HG03432 (cell line): ENCODE measurements around the gene IGSF21.
"Not testable (repeated sequence)": the region's sequence is repeated elsewhere in the genome, so short reads cannot be mapped to it uniquely, and the experiment has no call there.

ENCODE experiments used
- ATAC-seq: cut with Tn5 transposase; IDR thresholded peaks from one replicate; pipeline ENCODE4 v1.9.1; 2021; ENCODE audit warnings: mild to moderate bottlenecking, moderate library complexity; ENCODE audit not compliant: unreplicated experiment

IGSF21 gene

DNA sequence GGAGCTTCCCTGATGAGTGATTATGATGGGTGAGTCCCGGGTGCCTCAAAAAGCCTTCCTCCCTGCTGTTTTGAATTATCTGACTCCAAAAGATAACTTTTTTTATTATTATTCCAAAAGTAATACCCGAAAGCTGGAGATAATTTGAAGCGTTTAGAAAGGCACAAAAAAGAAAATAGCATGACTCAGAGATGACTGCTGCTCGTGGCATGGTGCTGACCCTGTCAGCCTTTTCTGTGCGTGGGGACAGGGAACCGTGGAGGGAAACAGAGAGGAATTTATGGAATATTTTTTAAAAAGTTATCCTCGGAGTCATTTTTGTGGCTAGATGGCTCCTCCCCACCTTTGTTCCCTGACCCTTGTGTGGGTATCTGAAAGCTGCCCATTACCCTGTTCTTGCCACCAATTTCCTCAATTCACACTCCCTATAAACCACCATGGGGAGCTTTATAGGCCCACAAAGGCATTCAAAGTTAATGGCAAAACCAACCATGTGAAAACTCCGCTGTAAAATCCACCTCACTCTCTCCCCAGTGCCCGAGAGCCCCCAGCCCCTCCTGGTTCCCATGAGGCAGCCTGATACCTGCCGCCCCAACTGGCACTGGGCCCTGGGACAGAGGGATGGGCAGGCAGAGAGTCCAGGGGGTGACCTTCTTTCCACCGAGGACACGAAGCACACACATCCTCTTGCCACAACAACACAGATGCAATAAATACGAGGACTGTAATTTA is 37.5 kb downstream of the IGSF21 start:
- ATAC-seq = no peak

DNA sequence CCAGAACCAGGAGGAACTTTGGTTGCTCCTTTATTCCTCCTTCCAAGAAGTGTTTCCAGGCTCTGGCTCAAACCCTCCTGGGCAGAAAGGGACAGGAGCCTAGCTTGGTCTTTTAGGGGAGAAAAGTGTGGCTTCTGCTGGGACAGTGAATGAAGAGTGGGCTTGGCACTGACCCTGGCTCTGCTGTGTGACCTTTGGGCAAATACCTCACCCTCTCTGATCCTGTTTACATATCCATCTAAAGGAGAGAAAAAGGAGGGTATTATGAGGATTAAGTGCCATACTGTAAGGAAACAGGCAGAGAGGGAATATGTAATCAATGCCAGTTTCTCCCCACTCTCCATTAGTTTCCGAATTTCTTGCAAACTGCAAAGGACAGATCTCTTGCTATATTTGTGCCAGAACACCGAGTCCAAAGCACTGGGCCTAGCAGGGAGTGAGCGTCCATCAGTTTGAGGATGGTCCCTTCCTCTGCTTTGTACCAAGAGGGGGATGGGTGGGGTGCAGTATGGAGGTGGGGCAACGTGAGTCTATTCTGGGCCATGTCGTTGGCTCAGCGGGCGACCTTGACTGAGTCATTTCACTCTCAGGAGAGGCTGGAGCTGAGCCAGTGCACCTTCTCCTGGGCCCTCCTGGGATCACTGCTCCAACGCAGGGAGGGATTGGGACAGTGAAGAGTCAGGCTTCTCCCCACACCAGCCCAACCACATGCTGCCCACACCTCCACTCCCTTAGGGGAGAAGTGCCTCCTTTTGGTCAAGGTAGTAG is 38.4 kb downstream of the IGSF21 start:
- ATAC-seq = no peak

DNA sequence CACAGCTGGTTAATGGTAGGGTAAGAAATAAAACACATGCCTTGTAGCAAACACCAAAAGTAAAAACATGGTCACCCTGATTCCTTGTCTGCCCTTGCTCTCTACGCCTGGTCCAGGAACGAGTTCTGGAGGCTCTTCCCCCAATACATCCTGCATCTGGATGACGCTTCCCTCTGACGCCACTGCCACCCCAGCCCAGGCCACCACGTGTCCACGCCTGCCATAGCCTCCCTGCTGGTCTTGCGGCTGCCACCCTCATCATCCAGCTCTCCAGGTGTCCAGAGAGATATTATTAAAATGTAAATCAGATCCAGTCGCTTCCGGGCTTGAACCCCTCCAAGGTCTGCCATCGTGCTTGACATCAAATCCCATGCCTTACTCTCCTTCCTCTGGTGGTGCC is 39.3 kb downstream of the IGSF21 start:
- no peak for ATAC-seq

DNA sequence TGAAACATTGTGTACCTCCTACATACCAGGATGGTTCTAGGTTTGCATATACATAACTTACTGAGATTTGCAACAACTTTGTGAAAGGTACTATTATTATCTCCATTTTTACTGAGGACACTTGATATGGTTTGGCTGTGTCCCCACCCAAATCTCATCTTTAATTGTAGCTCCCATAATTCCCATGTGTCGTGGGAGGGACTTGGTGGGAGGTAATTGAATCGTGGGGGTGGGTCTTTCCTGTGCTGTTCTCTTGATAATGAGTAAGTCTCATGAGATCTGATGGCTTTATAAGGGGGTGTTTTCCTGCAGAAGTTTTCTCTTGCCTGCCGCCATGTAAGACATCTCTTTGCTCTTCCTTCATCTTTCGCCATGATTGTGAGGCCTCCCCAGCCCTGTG is 40.1 kb downstream of the IGSF21 start:
- ATAC-seq = no peak

DNA sequence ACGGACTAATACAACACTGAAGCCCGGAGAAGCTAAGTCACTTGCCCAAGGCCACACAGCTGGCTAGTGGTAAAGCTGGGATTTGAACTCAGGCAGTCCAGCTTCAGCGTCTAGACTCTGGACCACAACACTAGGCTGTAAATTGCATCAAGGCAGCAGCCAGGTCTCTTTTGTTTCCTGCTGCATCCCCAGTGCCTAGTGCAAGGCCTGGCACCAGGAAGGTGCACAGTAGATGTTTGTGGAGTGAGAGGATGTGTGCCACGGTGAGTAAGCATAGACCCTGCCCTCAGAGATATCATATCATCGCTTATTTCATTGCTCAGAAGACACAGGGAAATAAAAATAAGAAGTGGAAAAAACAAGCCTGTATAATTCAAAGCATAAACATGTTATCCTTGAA is 40.9 kb downstream of the IGSF21 start:
- ATAC-seq = no peak

DNA sequence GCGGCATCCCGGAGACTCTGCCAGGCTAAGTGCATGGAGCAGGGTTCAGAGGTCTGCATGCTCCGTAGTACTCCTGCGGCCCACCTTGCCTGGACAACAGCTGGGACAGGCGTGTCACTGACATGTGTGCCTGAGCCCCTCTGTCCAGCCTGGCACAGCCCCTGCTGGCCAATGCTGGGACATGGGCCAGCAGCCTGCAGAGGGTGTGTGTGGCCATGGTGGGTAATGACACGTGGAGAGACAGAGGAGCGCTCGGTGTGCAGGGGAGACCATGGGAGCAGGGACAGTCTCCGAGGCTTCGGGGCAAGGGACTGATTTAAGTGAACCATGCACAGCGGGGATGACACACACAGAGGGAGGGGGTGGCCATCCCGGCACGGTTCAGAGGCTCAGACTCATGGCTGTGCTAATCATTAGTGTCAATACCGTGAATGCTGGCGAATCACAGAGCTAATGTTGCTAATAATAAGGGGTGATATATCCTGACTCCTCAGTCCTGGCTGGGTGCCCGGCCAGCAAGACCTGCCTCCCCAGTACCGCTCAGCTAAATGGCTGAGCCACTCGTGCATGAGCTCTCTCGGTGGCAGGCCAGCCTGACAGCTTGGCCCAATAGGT is 41.5 kb downstream of the IGSF21 start:
- no peak for ATAC-seq

DNA sequence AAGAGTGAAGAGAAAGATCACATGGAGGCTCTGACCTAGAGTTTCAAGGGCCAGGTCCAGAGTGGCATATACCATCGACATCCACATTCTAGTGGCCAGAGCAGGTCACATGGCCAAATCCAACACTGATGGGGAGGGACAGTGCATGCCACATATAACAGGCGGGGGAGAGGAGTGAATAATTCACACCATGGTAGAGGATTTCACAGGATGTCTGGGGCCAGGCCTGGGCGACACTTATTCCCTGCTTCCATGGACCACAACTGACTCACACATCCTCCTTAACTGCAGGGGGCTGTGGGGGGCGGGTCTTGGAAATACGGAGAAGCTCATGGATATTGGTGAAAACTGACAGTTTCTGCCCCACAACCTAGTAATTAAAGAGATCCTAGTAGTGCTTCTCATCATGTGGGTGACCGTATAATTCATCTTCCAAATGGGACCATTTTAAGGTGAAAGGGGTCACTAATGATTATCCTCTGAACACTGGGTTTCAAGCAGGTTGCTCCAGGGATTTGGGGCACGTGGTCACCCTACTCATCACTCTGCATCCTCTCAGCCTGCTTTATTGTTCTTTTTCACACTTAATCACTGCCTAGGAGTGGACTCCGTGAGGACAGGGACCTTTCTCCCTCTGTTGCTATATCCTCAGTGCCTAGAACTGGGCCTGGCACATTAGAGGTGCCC is 44.0 kb downstream of the IGSF21 start:
- ATAC-seq = no peak

DNA sequence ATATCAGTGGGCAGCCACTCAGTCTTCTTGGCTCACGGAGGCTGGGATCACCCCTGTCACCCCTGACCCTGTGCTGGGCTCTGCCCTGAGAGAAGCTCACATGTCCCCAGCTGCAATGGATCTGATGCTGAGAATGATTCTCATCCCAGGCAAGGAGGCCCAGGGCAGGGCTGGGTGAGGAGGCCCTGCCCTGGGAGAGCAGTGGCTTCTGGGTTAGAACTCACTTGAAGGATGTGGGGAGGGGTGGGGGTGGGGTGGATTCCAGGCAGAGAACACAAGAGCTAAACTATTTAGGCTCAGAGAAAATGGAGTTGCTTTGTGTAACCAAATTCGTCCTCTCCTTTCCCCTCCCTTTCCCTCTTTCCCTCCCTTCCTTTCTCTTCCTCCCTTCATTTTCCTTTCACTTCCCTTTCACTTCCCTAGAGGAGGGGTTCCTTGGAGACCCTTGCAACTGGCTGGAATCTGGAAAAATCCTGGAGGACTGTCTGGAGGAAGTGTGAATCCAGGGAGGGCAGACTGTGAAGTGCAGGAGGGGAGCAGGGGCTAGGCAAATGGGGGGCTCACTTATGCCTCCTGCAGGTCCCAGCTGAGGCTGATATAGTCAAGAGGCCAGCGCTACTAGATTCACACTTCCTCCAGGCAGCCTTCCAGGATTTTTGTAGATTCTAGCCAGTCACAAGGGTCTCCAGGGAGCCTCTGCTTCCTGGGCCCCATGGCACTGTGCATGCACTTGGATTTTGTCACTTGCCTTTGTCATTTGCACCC is 47.0 kb downstream of the IGSF21 start:
- ATAC-seq = no peak

DNA sequence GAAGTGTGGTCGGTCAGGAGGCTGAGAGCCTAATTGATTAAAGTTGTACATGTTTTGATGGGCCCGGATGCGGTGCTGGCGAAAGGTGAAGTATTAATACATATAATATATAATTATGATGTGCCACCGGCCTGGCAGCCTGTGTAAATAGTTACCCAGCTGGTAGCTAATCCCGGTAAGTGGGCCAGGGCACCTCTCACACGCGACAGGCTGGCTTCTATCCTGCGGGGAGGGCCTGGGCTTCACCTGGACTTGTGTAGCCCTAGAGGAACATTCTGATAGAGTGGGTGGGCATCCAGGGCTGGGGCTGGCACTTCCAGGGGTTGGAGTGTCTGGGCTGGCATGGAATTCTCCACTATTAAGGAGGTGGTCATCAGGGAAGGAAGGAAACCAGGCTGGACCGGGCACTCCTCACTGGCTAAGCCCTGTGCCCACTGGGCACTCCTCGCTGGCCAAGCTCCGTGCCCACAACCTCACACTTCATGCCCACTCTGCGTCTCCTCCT is 48.3 kb downstream of the IGSF21 start:
- ATAC-seq = no peak

DNA sequence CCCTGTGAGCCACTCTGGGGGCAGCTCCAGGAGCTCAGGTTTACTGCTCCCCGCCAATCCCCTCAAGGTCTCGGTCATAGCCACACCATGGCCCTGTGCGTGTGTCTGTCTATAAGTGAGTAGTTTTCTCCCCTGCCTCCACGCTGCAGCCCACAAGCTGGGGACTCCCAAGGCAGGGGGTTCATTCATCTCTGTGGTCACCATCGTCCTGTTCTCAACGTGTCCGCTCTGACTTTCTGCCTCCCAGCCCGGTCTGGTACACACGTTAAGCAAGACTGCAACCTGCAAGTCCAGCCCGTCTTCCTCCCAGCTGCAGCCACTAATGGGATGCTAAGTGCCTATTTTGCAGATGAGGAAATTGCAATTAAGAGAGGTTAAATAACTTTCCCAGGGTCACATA is 49.8 kb downstream of the IGSF21 start:
- no peak for ATAC-seq

DNA sequence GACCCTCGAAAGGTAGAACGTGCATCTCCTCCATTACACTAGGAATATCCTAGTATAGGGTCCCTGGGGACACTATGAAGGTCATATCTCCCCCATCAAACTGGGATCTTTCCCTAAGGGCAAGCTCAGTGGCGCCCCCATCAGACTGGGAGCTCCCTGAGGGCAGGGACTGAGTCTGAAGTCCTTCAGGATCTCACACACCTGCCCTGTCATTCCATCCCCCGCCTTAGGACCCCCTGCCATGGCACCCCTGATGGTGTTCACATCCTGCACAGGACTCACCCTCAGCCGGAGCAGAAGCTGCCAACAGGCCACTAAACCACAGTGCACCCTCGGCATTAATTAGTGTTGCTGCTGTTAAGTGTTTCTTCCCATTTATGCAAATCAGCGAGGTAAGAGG is 50.4 kb downstream of the IGSF21 start:
- ATAC-seq = no peak

DNA sequence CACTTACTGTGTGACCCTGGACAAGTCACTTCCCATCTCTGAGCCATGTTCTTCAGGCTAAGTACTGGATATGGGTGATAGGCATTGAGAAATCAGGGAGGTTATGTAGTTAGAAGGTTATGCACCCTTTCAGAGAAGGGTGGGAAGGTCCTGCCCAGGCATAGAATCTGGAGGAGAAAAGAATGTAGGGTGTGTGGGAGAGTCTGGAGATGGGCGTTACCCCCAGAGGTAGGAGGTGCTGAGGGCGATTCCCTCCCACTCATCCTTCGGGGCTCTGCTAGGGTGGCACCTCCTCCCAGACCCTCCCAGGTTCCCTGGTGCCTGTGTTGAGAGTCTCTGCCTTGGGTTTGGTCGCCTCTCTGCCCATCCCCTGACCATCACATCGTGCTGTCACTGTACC is 51.1 kb downstream of the IGSF21 start:
- ATAC-seq = no peak

DNA sequence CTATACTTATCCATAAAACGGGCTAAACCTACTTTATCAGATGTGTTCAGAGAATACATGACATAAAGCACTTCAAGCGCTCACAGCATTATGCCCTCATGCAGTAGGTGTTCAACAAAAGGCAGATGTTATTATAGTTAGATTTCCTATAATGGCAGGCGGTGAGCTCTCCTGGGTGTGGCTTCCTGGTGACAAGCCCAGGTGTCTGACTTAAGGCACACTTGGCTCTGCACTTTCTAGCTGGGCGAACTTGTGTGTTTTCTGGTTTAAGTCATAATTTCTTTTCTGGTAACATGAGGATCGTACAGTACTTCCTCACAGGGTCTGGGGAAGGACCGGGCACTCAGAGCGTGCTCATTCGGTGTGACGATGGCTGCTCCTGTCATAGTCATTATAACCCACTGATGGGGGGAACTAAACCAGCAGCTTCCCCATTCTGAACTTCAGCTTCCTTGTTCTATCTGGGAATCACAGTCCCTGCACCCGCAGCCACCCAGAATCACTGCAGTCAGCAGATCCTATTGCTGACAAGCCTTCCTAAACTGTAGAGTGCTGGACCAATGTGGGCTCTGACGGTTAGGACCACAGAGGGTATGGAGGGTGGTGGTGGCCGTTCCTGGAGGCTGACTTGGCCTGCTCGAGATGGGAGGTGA is 52.8 kb downstream of the IGSF21 start:
- no peak for ATAC-seq

DNA sequence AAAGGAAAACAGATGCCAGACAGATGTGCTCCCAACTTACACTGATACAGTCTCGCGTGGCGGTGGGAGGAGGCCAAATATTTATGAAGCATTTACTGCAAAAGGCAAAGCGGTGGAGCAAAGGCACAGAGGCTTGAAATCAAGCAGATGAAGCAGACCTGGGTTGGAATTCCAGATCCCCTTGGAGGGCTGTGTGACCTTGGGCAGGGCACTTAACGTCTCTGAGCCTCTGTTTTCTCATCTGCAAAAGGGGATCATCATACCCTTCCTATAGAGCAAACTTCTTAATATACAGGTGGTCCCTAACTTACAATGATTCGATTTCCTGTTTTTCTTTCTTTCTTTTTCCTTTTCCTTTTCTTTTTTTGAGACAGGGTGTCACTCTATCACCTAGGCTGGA is 54.1 kb downstream of the IGSF21 start:
- ATAC-seq = no peak

DNA sequence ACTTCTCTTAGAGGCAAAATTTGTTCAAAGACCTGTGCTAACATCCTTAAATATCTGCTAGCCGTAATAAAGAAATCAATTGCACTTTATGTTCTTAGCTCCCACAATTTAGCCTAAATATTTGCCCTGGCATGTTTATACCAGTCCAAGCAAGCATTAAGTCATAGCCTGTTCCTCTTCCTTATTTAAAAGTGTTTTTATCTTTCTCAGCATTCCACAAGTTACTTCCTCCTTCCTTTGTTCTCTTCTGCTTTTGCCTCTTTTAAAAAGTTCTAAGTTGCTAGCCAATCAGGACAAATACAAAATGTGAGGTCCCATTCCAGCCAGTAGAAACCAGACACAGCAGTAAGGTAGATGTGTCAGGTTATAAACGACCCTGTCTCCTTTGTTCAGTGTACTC is 58.0 kb downstream of the IGSF21 start:
- not testable (repeated sequence) for ATAC-seq

DNA sequence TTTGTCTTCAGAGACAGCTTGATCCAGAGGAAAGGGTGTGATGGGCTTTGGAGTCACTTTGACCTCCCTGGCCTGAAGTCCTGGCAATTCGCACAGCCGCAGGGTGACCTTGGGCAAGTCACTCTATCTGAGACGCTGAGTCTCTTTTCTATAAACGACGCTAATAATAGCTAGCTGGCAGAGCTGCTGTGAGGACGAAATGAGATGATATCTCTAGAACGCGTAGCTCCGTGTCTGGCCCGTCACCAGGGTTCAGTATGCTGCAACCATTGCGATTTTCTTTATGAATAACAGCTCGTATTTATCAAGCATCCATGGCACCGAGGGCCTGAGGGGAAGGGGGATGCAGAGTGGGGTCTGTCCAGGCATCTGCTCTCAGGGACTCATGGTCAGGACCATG is 58.7 kb downstream of the IGSF21 start:
- no peak for ATAC-seq

DNA sequence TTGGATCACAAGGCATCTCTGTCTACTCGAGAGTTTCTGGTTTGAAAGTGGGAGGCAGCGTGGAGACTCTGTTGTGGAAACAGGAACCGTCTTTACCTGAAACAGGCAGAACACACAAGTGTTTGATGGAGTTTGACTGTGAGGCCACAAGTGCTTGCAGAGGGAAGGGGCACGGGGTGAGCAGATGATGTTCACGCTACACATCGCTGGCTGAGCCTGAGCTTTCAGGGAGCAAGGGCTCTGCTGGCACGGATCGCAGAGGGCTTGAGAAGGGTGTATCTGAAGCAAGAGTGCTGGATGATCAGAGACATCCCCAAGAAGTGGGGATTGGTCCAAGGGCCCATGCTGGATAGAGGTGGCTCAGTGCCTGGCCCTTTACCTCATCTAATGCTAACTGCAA is 59.3 kb downstream of the IGSF21 start:
- ATAC-seq = no peak

DNA sequence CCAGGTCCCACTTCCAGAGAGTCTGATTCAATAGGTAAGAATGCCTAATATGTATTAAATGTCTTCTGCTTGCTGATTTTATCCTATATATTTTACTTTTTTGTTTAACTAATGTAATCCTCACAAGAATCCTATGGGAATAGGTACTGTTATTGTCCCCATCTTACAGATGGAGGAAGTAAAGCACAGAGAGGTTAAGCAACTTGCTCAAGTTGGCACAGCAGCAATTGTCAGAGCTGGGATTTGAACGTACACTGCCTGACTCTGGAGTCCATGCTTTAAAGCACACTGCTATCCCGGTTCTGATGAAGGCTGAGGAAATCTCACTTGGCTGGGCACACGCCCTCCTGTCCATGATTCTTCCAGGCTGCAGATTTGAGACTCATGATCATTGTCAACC is 62.8 kb downstream of the IGSF21 start:
- ATAC-seq = no peak

DNA sequence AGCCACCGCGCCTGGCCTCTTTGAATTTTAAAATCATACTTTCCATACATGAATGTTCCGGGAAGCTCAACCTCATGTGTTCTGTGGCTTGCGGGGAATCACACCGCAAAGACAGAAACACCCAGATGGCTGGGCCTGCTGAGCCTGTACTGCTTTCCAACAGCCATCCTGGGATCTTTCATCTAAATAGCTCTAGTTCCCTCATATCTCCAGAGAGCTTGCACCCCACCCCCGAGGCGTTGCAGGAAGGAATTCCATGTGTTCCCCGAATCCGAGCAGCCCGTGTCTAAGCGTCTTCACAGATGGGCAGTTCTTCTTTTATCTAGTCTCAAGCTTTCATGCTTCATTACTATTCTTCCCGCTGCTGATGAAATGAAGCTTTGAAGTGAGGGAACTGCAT is 66.4 kb downstream of the IGSF21 start:
- no peak for ATAC-seq

DNA sequence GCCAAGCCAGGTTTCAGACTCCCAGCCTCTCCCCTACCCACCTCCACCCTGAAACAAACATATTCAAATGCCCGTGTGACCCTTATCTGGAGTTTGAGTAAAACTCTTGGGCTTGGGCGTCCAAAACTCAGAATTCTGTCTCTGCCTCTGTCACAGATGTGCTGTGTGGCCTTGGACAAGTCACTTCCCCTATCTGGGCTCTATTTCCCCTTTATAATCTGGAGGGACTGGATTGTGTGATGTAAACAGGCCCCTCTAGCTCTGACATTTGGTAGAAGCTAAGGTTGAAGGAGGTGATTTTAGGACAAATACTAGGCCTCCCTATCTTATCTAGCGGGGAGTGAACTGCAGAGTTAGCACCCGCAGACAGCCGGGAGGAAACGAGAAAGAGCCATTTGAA is 67.5 kb downstream of the IGSF21 start:
- ATAC-seq = no peak
